ENCODE data around the gene GPRC5D. TPM values are rescaled to one million over a fixed set of nuclear protein-coding genes. Genes with fewer than 3 reads are reported as not detected.

Gene GPRC5D
- not detected for total RNA-seq

DNA sequence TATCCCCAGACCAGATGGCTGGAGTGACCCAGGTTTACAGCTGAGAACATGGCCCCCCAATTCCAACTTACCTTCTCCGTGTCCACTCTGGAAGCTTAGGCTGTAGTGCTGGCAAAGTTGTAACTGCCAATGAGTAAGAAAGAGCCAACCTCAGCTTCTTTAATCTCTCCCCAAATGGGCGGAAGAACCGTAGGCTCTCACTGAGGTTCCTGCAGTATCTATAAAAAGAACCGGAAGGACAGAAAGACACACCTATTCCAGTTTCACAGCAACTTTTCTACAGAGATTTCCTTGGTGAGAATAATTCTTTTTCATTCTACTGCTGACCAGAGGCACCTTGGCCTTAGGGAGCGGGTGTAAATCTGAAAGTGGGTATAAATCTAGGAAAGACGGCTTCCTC lies at the start of gene GPRC5D:
Gene GPRC5D, minus strand, starts transcription at position 135 of the 400 bp plus-strand sequence. CDS start 1,786 bp downstream, outside the sequence.
- no peak within 1 kb of the TSS for H3K4me3 Mint-ChIP-seq
- CTCF ChIA-PET, result interaction anchor here (0.5 kb wide), 1 partner anchor 153 kb away, joined by 3 read pairs; no protein-coding TSS in a partner anchor
- DNase-seq, result no peak
- H3K36me3 Mint-ChIP-seq (ENCODE audit: low read depth), result no peaks in the 10 kb centered on the region
- no peaks in the 10 kb centered on the region for H3K27me3 Mint-ChIP-seq (ENCODE audit: low read depth)
- no peak within 1 kb of the TSS for H3K27ac Mint-ChIP-seq
- no peaks in the 10 kb centered on the region for H3K4me1 Mint-ChIP-seq (ENCODE audit: low read depth)
- intact Hi-C loops (cut with micrococcal nuclease), result no loop called here
- no peaks in the 10 kb centered on the region for H3K9me3 Mint-ChIP-seq

DNA sequence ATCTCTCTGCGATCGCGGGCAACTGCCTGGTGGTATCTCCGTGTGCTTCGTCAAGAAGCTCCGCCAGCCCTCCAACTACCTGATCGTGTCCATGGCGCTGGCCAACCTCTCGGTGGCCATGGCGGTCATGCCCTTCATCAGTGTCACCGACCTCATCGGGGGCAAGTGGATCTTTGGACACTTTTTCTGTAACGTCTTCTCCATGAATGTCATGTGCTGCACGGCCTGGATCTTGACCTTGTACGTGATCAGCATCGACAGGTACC lies 49.7 kb upstream of the GPRC5D start:
- Mint-ChIP-seq H3K9me3 (no peaks in the 10 kb centered on the region), H3K4me3 (peak overlapping the region; percentile 74), H3K4me1 (ENCODE audit: low read depth) (peaks cover 26% of the 10 kb centered on the region), H3K36me3 (ENCODE audit: low read depth) (no peaks in the 10 kb centered on the region), H3K27ac (no peak overlapping the region), H3K27me3 (ENCODE audit: low read depth) (peaks cover 6% of the 10 kb centered on the region)
- CTCF ChIA-PET, result interaction anchor here (0.6 kb wide), 1 partner anchor 44 kb away, joined by 3 read pairs; no protein-coding TSS in a partner anchor
- intact Hi-C loops (cut with micrococcal nuclease), result loop anchor here (1.0 to 5.0 kb wide), 3 partner anchors 15 to 644 kb away; partner anchors contain the start of gene BORCS5
- no peak for DNase-seq

DNA sequence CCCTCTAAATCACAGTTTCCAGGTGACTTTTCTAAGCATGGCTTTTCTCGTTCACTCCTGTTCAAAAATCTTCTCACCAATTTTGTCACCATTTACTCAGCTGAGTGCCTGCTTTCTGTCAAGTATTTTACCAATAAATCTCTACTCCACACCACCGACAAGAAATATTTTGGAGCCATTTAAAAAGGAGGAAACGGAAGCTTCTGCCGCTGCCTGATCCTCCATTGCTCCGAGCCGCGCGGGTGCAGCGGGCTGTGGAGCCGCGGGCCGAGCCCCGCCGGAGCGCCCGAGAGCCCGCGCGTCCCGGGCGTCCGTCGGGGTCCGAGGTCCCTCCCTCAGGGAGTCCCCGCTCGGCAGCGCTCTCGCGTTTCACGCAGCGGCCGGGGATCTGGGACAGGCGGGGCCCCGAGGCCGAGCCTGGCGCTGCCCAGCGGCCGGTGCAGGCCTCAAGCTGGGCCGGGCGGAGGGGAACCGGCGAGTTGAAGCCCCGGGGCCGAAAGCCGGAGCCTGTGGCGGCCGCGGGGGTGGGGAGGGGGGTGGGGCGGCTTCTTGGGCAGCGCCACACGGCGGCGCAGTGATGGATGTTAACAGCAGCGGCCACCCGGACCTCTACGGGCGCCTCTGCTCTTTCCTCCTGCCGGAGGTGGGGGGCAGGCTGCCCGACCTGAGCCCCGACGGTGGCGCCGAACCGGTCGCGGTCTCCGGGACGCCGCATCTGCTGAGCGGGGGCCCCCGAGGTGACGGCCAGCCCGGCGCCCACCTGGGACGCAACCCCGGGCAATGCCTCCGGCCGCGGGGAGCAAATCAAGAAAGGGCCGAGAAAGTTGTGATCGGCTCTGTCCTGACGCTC lies 49.2 kb upstream of the GPRC5D start:
- Mint-ChIP-seq H3K9me3 (no peaks in the 10 kb centered on the region), H3K36me3 (ENCODE audit: low read depth) (no peaks in the 10 kb centered on the region), H3K4me1 (ENCODE audit: low read depth) (peaks cover 26% of the 10 kb centered on the region), H3K27ac (no peak overlapping the region), H3K27me3 (ENCODE audit: low read depth) (peaks cover 6% of the 10 kb centered on the region), H3K4me3 (peak overlapping the region; percentile 77)
- intact Hi-C loops (cut with micrococcal nuclease), result loop anchor here (1.0 to 5.0 kb wide), 11 partner anchors 43 to 644 kb away; partner anchors contain the start of genes BORCS5, DDX47, EMP1 and FAM234B
- CTCF ChIA-PET, result interaction anchor here (0.6 to 1.0 kb wide), 2 partner anchors 44 to 178 kb away, joined by 3 to 4 read pairs; no protein-coding TSS in a partner anchor
- DNase-seq, result peak; percentile 34

DNA sequence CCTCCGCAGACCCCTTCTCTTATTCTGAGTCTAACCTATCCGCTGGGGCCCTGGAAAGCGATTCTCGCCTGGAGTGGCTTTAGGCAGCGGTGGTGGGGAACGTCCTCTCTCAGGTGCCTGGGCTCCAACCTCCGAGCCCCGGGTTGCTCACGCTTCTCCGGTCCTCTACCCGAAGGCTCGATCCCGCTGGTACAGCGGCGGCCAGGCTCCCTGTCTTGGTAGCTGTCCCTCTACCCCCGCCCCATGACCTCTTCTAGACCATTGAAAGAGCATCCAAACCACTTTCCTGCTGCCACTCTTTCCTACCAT lies 48.6 kb upstream of the GPRC5D start:
- no peak overlapping the region for H3K27ac Mint-ChIP-seq
- no peaks in the 10 kb centered on the region for H3K36me3 Mint-ChIP-seq (ENCODE audit: low read depth)
- H3K4me3 Mint-ChIP-seq, result peak overlapping the region; percentile 77
- H3K27me3 Mint-ChIP-seq (ENCODE audit: low read depth), result peaks cover 6% of the 10 kb centered on the region
- CTCF ChIA-PET, result interaction anchor here (1.0 kb wide), 1 partner anchor 179 kb away, joined by 4 read pairs; no protein-coding TSS in a partner anchor
- no peak for DNase-seq
- no peaks in the 10 kb centered on the region for H3K9me3 Mint-ChIP-seq
- intact Hi-C loops (cut with micrococcal nuclease), result loop anchor here (1.0 to 5.0 kb wide), 11 partner anchors 44 to 643 kb away; partner anchors contain the start of genes BORCS5, DDX47, EMP1 and FAM234B
- peaks cover 26% of the 10 kb centered on the region for H3K4me1 Mint-ChIP-seq (ENCODE audit: low read depth)

DNA sequence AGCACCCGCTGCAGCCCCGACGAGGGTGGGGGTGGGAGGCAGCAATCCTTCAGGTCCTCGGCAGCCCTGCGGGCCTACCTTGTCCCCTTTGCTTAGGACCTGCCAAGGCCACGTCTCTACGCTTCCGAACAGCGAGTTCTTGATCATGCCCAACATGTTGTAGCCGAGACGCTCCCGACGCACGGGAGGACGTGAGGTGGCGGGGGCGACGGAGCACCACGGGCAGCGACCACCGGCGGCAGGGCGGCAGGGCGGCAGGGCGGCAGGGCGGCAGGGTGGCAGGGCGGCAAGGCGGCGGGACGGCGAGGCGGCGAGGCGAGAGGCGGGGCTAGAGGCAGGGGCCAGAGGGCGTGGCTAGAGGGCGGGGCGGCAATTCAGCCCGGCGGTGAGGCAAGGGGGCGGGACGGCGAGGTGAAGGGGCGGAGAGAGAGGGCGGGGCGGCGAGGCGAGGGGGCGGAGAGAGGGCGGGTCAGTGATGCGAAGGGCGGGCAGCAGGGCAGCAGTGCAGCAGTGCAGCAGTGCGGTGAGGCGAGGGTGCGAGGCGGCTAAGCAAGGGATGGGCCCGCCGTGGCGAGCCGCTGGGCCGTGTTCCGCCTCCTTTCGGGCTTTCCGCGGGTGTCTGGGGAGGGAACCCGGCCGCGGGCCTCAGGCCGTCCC lies 48.1 kb upstream of the GPRC5D start, which contains the start of gene HEBP1:
Gene HEBP1, minus strand, starts transcription at position 307 of the 657 bp plus-strand sequence. Its CDS starts 151 bp downstream, at position 156.
- H3K4me1 Mint-ChIP-seq (ENCODE audit: low read depth), result peaks cover 26% of the 10 kb centered on the region
- H3K9me3 Mint-ChIP-seq, result no peaks in the 10 kb centered on the region
- H3K27me3 Mint-ChIP-seq (ENCODE audit: low read depth), result peaks cover 6% of the 10 kb centered on the region
- no peaks in the 10 kb centered on the region for H3K36me3 Mint-ChIP-seq (ENCODE audit: low read depth)
- peak within 1 kb of the TSS; percentile 77 for H3K4me3 Mint-ChIP-seq
- H3K27ac Mint-ChIP-seq, result peak within 1 kb of the TSS; percentile 31
- DNase-seq, result peak; percentile 97
- intact Hi-C loops (cut with micrococcal nuclease), result loop anchor here (1.0 to 5.0 kb wide), 11 partner anchors 44 to 643 kb away; partner anchors contain the start of genes BORCS5, DDX47, EMP1 and FAM234B
- CTCF ChIA-PET, result interaction anchor here (0.6 kb wide), 1 partner anchor 191 kb away, joined by 3 read pairs; no protein-coding TSS in a partner anchor

DNA sequence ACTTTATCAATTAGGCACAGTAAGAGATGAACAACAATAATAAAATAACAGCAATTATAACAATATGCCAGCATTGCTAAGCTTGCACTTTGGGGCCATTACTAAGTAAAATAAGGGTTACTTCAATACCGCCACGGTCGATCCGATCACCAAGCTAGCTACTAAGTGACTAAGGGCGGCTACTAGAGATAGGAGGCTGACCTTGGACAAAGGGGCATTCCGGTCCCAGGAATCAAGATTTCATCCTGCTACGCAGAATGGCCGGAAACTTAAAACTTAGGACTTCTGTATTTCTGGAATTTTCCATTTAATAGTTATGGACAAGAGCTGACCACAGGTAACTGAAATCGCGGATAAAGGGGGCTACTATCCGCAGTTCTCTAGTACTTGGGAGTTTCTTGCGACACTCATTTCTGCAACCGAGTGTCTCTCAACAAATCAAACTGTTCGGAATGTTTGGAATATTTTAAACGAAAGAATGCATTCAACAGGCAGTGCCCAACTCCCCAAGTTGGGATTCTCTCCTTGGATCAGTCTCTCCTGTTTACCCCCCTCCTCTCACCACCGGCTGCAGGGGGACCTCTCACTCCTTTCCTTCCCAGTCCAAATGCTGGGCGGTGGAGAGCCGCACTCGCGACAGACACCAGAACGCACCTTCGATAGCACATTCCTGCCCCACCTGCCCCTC lies 47.4 kb upstream of the GPRC5D start:
- intact Hi-C loops (cut with micrococcal nuclease), result no loop called here
- Mint-ChIP-seq H3K9me3 (no peaks in the 10 kb centered on the region), H3K36me3 (ENCODE audit: low read depth) (no peaks in the 10 kb centered on the region), H3K4me3 (peak overlapping the region; percentile 77), H3K4me1 (ENCODE audit: low read depth) (peaks cover 26% of the 10 kb centered on the region), H3K27ac (peak overlapping the region; percentile 31), H3K27me3 (ENCODE audit: low read depth) (peaks cover 6% of the 10 kb centered on the region)
- CTCF ChIA-PET, result interaction anchor here (0.6 kb wide), 1 partner anchor 192 kb away, joined by 3 read pairs; no protein-coding TSS in a partner anchor
- DNase-seq, result peak; percentile 47

DNA sequence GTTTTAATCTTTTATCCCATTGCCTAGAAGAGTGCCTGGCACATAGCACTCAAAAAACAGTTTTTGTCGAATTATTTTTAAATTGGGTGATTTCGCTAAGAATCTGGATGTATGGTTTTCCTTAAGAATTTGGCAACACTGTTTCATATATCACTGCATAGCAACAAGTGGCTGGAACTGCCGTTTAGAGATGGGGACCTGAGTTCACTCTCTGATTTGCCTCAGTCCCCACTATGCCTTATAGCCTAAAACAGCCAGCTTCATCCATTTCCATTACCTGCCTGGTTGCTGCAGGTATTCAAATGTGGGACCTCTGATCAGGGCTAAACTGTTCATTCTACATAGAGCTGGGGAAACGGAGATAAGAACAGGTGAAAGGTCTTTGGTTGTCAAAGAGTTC lies 46.3 kb upstream of the GPRC5D start:
- peaks cover 30% of the 10 kb centered on the region for H3K4me1 Mint-ChIP-seq (ENCODE audit: low read depth)
- no peak for DNase-seq
- peaks cover 6% of the 10 kb centered on the region for H3K27me3 Mint-ChIP-seq (ENCODE audit: low read depth)
- intact Hi-C loops (cut with micrococcal nuclease), result no loop called here
- CTCF ChIA-PET, result interaction anchor here (0.7 kb wide), 1 partner anchor 214 kb away, joined by 3 read pairs; no protein-coding TSS in a partner anchor
- H3K27ac Mint-ChIP-seq, result no peak overlapping the region
- no peaks in the 10 kb centered on the region for H3K36me3 Mint-ChIP-seq (ENCODE audit: low read depth)
- H3K4me3 Mint-ChIP-seq, result no peak overlapping the region
- peaks cover 2% of the 10 kb centered on the region for H3K9me3 Mint-ChIP-seq

DNA sequence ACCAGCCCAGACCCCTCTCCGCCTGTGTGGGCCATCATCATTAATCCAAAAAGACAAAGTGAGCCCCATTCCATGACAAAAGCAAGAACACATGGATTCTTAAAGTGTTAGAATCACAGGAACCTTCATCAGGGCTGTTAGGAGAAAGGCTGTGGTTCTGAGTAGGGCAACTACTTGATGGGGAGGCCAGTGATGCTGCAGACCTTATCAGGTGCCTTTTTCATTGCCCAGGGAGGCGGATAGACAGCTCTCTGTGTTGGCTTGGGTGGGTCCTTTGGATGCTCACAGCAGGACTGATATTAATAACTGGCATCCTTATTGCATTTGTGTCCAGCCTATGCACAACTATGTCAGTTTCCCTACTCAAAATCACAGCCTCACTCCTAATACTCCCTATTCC lies 45.8 kb upstream of the GPRC5D start:
- DNase-seq, result no peak
- peaks cover 35% of the 10 kb centered on the region for H3K4me1 Mint-ChIP-seq (ENCODE audit: low read depth)
- CTCF ChIA-PET, result no interaction called here
- peaks cover 2% of the 10 kb centered on the region for H3K9me3 Mint-ChIP-seq
- no peaks in the 10 kb centered on the region for H3K36me3 Mint-ChIP-seq (ENCODE audit: low read depth)
- H3K27me3 Mint-ChIP-seq (ENCODE audit: low read depth), result peaks cover 6% of the 10 kb centered on the region
- no peak overlapping the region for H3K27ac Mint-ChIP-seq
- H3K4me3 Mint-ChIP-seq, result no peak overlapping the region
- intact Hi-C loops (cut with micrococcal nuclease), result no loop called here

DNA sequence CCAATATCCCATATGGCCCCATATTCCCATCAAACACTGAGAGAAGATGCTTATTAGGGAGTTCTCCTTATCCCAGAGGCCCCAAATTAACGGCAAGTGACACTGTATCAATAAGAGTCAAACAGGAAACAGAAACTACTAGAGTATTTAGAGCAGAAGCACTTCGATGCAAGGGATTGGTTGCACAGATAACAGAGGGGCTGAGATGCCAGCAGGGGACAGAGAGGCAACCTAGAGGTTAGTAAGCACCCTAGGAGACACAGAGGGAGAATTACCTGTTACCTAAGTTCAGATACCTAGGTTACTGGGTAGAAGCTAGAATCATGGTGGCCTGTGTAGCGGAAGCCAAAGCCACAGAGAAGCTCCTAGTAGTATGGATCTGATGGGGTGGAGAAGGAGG lies 45.2 kb upstream of the GPRC5D start:
- no peak overlapping the region for H3K4me3 Mint-ChIP-seq
- H3K4me1 Mint-ChIP-seq (ENCODE audit: low read depth), result peaks cover 38% of the 10 kb centered on the region
- peaks cover 5% of the 10 kb centered on the region for H3K27me3 Mint-ChIP-seq (ENCODE audit: low read depth)
- intact Hi-C loops (cut with micrococcal nuclease), result no loop called here
- H3K27ac Mint-ChIP-seq, result no peak overlapping the region
- peaks cover 2% of the 10 kb centered on the region for H3K9me3 Mint-ChIP-seq
- no peaks in the 10 kb centered on the region for H3K36me3 Mint-ChIP-seq (ENCODE audit: low read depth)
- no peak for DNase-seq
- CTCF ChIA-PET, result interaction anchor here (0.7 to 1.0 kb wide), 2 partner anchors 79 to 204 kb away, joined by 3 to 6 read pairs; no protein-coding TSS in a partner anchor

DNA sequence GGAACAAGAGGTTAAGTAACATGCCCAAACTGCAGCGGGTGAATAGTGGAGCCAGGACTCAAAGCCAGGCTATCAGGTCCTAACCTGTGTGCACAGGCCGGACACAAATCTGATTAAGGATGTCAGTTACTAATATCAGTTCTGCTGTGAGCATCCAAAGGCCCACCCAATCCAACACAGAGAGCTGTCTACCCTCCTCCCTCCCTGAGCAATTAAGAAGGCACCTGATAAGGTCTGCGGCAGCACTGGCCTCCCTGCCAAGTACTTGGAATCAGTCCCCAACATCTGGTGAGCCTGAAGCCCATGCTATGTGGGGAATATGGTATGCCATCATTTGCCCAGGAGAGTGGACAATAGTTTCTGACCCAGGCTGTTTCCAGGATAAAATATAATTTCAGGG lies 44.2 kb upstream of the GPRC5D start:
- Mint-ChIP-seq H3K4me1 (ENCODE audit: low read depth) (peaks cover 35% of the 10 kb centered on the region), H3K27me3 (ENCODE audit: low read depth) (no peaks in the 10 kb centered on the region), H3K9me3 (peaks cover 2% of the 10 kb centered on the region), H3K4me3 (no peak overlapping the region), H3K36me3 (ENCODE audit: low read depth) (no peaks in the 10 kb centered on the region), H3K27ac (no peak overlapping the region)
- intact Hi-C loops (cut with micrococcal nuclease), result no loop called here
- no peak for DNase-seq
- CTCF ChIA-PET, result interaction anchor here (1.0 kb wide), 1 partner anchor 78 kb away, joined by 6 read pairs; no protein-coding TSS in a partner anchor

DNA sequence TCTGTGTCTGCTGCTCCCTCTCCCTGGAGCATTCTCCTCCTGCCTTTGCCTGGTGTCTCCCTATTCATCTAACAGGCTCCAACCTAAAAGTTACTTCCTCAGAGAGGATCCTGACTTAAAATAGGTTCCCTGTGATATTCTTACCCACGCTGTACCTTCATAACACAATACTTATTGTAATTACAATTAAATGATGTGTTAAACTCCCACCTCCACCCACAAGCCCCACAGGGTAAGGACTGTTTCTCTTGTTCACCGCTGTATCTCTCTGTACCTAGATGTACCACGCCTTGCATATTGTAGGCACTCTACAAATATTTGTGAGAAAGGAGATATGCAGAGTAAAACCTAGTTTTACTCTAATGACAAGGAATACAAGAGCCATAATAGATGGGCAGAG lies 43.1 kb upstream of the GPRC5D start:
- intact Hi-C loops (cut with micrococcal nuclease), result no loop called here
- peaks cover 35% of the 10 kb centered on the region for H3K4me1 Mint-ChIP-seq (ENCODE audit: low read depth)
- DNase-seq, result no peak
- H3K4me3 Mint-ChIP-seq, result no peak overlapping the region
- no peak overlapping the region for H3K27ac Mint-ChIP-seq
- H3K9me3 Mint-ChIP-seq, result peaks cover 2% of the 10 kb centered on the region
- H3K27me3 Mint-ChIP-seq (ENCODE audit: low read depth), result no peaks in the 10 kb centered on the region
- CTCF ChIA-PET, result no interaction called here
- H3K36me3 Mint-ChIP-seq (ENCODE audit: low read depth), result no peaks in the 10 kb centered on the region

DNA sequence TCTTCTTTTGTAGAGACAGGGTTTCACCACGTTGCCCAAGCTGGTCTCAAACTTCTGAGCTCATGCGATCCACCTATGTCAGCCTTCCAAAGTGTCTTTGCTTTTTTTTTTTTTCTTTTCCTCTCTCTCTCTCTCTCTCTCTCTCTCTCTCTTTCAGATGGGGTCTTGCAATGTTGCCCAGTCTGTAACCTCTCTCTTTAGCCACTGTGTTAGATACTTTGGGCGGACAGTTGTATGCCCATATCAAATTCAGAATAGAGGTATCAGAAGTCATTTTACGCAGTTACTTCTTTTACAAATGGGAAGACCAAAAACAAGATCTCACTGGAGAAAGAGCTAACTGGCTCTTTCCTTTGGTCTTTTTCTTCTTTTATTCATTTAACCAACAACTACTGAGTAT lies 41.4 kb upstream of the GPRC5D start:
- Mint-ChIP-seq H3K27ac (no peak overlapping the region), H3K27me3 (ENCODE audit: low read depth) (no peaks in the 10 kb centered on the region), H3K9me3 (peaks cover 2% of the 10 kb centered on the region), H3K4me1 (ENCODE audit: low read depth) (peaks cover 27% of the 10 kb centered on the region), H3K4me3 (no peak overlapping the region), H3K36me3 (ENCODE audit: low read depth) (no peaks in the 10 kb centered on the region)
- no peak for DNase-seq
- intact Hi-C loops (cut with micrococcal nuclease), result no loop called here
- CTCF ChIA-PET, result interaction anchor here (0.7 to 1.1 kb wide), 2 partner anchors 29 to 227 kb away, joined by 3 to 4 read pairs; no protein-coding TSS in a partner anchor
